NCI-H1105 (cell line): Measurements from ENCODE around the gene SRRD.
A peak's percentile ranks its signal among the peaks of the same experiment; 100 is the strongest.

Experiments used
- DNase-seq: peaks from one replicate; lab custom pipeline; 2025; lab: John Stamatoyannopoulos, UW

The SRRD gene

DNA sequence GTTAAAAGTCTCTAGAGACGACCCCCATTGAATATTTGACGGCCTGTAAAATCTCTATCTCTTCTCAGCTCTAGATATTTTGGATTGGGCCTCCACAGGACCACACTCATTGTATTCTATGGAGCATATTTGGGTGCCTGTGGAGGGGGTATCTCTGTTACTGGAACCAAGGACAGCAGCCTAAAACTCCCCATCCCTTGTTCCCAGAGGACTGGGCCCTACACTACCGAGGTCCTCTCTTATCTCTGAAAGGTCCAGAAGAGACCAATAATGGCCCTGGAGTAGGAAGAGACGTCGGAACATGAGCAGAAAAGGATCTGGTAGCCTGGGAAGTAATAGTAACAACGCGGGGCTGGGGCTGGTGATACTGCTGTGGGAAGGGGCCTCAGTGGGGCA is 636 bp upstream of the SRRD start:
- DNase-seq, result no peak

- no peak for DNase-seq
Observed at GRCh38 chr22:26484360-26484706, 656 bp downstream of the SRRD start.

- DNase-seq, result no peak
Observed at GRCh38 chr22:26485013-26485412, 1.3 kb downstream of the SRRD start.

DNA sequence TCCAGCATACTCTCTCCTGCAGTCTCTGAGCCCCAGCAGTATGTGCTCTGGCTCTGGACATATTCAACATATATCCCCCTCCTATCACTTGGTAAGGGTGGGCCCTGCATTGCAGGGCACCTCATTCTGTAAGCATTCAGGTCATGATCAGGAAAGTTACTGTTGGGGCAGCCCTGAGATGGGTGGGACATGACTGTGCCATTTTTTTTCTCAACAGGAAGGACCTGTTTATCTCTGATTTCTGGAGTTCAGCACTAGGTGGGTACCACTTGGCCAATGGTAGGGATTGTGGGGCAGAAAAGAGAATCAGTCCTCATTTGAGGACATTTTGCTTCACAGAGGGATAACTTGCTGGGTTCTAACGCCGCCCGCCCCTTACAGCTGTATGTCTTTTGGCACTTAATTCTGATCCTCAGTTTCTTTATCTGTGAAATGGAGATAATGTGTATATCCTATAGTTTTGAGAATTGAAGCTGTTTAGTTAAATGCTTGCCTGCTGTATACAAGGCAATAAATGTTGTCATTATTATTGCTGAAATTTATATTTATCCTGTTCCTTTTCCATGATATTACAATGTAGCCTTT is 2.2 kb downstream of the SRRD start:
- no peak for DNase-seq

DNA sequence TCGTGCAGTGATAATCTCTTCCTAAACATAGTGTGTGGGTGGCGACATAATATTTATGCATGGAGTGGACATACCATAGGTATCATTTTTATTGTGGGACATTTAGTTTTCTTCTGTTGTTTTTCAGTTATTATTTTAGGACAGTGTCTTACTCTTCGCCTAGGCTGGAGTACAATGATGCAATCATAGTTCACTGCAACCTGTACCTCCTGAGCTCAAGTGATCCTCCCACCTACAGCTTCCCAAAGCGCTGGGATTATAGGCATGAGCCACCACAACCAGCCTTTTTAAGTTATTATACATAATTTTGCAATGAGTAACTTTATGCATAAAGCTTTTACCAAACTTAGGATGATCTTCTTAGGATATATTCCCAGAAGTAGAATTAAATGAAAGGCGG is 2.7 kb downstream of the SRRD start:
- DNase-seq, result no peak

DNA sequence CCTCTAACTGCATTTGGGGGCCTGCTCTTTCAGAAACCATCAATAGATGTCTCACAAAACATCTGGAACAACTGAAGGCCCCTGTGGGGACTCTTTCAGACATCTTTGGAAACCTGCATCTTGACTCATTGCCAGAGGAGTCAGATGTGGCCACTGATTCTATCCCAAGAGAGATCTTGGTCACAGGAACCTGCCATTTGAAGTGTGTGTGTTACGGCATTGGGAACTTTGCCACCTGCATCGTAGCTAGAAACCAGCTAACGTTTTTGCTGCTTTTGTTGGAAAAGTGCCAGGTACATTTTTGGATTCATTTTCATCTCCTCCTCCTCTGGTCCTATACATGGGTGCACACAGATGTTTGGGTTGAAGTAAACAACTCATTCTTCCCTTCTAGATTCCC is 4.3 kb downstream of the SRRD start:
- no peak for DNase-seq

- no peak for DNase-seq
Observed at GRCh38 chr22:26489447-26490036, 5.9 kb downstream of the SRRD start.

DNA sequence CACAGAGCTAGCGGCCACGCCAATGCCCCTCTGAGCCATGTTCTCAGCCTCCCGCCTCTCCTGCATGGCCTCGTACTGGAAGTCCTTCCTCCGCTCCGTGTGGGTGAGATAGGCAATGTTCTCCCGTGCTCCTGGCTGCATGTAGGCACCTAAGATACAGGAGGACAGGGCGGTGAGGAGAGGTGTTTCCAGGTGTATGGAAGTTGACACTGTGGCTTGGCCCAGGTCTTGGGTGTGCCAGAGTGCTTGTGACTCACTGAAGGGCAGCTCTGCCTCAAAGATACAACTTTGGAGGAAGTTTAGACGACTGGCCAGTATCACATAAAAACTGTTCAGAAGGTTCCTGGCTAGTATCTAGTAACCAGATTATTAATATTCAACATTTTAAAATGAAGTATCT is 8.5 kb downstream of the SRRD start:
- DNase-seq, result no peak

- no peak for DNase-seq
Observed at GRCh38 chr22:26494506-26494905, 10.8 kb downstream of the SRRD start.

DNA sequence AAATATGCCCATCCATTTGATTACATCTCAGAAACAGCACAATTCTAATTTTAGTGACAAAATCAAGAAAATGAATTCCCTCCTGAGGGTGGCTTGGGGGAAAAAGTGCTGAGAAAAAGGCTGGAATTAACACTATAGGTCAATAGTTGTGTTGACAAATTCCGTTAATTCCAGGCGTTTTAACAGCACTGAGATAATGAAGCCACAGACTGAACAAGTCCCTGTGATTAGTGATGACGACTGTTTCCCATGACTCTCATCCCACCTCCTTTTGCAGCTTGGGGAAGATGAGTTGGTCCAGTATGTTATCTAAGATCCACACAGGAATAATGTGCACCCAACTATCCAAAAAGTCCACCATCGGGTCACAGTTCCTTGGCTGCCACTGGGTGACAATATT is 12.8 kb downstream of the SRRD start:
- DNase-seq, result no peak

- DNase-seq, result no peak
Observed at GRCh38 chr22:26499188-26499703, 15.6 kb downstream of the SRRD start.

DNA sequence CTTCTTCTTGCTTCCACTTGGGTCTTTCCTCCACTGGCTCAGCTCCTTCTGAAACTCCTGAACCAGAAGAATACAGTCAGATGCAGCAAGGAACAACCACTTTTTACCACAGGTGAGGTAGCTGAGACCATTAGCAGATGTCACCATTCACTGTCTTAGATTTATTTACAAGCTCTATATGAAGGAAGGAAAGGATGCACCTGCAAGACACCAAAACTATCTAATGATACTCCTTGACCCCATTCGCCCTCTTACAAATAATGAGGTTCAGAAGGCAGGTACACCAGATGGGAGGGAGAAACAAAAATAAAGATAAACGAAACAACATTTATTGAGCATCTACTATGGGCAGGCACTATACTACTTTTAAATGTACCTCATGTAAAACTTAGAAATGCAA is 18.3 kb downstream of the SRRD start:
- no peak for DNase-seq

GRCh38 chr22:26502688-26503561 is 19.2 kb downstream of the SRRD start:
- DNase-seq, result peak; percentile 20

DNA sequence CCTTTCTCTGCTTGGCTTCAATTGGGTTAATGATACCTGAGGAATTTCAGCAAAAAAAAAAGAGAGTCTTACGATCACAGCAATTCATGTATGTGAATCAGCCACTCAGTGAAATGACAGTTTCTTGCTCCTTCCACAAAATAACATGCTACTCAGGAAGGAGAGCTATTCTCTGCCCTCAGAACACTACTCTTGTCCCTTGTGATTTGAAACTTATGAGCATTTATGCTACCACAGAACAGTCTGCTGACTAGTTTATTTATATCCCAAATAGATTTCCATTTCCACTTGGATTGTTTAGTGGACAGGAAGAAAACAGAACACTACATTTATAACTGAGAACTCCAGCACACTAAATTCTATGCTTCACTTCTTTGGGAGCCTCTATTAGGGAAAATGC is 20.1 kb downstream of the SRRD start:
- no peak for DNase-seq

- DNase-seq, result no peak
Observed at GRCh38 chr22:26508148-26508547, 24.5 kb downstream of the SRRD start.

GRCh38 chr22:26512149-26512793 is 28.6 kb downstream of the SRRD start, which contains the start of gene TFIP11:
Gene TFIP11, minus strand, starts transcription at chr22:26512473. Its CDS starts 2,201 bp downstream, at chr22:26510272.
- peak; percentile 75 for DNase-seq

DNA sequence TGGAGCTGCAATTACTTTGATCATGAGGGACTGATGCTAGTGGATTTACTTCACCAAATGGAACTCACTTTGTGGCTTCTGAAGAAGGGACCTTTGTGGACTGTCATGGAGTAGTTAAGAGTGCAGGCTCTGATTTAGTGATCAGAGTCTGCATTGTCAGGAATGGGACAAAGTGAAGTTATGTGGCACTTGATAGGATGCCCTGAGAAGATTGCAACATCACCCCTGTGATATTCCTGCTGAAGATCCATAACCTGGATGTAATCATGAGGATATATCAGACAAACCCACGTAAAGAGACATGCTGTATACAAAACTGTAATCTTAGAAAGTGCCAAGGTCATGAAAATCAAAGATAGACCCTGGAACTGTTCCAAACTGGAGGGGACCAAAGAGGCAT is 30.2 kb downstream of the SRRD start:
- DNase-seq, result no peak

- no peak for DNase-seq
Observed at GRCh38 chr22:26514419-26515161, 30.9 kb downstream of the SRRD start.

GRCh38 chr22:26515931-26516330 is 32.3 kb downstream of the SRRD start:
- no peak for DNase-seq

GRCh38 chr22:26516503-26516902 is 32.8 kb downstream of the SRRD start:
- no peak for DNase-seq

DNA sequence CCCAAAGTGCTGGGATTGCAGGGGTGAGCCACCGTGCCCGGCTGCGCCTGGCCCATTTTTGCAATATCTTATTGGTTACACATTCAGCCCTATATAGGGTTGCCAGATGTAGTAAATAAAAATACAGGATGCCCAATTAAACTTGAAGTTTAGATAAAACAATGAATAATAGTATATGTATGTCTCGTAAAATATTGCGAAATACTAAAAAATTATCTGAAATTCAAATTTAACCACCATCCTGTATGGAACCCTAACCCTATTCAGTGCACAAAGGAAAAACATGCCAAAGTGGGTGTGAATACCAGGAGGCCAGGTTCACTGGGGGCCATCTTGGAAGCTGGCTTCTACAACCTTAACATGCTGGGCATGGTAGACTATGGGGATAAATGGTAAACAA is 33.8 kb downstream of the SRRD start:
- no peak for DNase-seq

DNA sequence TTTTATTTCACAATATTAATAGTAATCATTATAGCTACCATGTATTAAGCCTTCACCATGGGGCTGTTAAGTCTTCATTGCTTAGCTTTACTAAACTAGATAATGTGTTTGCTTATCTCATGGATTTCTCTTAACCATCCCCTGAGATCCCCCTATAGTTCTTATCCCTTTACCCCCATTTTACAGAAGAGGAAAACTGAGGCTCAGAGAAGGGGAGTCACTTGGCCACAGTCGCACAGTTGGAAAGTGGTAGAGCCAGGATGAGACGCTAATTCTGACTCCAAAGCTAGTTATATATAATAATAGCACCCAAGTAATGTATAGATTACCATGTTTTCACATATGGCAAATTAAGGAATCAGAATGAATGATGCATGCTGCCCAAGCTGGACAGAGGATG is 38.3 kb downstream of the SRRD start:
- DNase-seq, result no peak
